OCI-LY1 (cell line): ENCODE data around the gene SPOCD1.

Source experiments
- H2AFZ ChIP-seq: fragments of 200-600 bp; sonication (generic), shearing (Covaris generic); 2 replicates; pipeline ENCODE4 v1.6.0; 2014; ENCODE audit warnings: antibody characterized with exemption, mild to moderate bottlenecking, low read length
- H3F3A ChIP-seq: fragments of 200-600 bp; sonication (generic), shearing (Covaris generic); 2 replicates; pipeline ENCODE4 v1.6.0; 2014; ENCODE audit warnings: mild to moderate bottlenecking, antibody characterized with exemption, low read length, moderate library complexity; ENCODE audit not compliant: insufficient read depth
- H3K27ac ChIP-seq: fragments of 200-600 bp; sonication (generic); 2 replicates; pipeline ENCODE4 v1.5.1; 2014; ENCODE audit warnings: low read length, mixed run types, mild to moderate bottlenecking, low read depth; ENCODE audit not compliant: poor library complexity, severe bottlenecking
- H3K27me3 ChIP-seq: fragments of 200-600 bp; sonication (generic); 2 replicates; pipeline ENCODE4 v1.6.0; 2014; ENCODE audit warnings: antibody characterized with exemption, mild to moderate bottlenecking, low read length, moderate library complexity; ENCODE audit not compliant: insufficient read depth
- H3K36me3 ChIP-seq: fragments of 200-600 bp; sonication (generic); 2 replicates; pipeline ENCODE4 v1.6.1; 2014; ENCODE audit warnings: mild to moderate bottlenecking, antibody characterized with exemption, low read length, moderate library complexity, mixed read lengths; ENCODE audit not compliant: insufficient read depth
- H3K4me1 ChIP-seq: fragments of 200-600 bp; sonication (generic); 2 replicates; pipeline ENCODE4 v1.5.1; 2014; ENCODE audit warnings: mild to moderate bottlenecking, low read length, moderate library complexity; ENCODE audit not compliant: insufficient read depth, severe bottlenecking
- H3K4me2 ChIP-seq: fragments of 200-600 bp; sonication (generic), shearing (Covaris generic); 2 replicates; pipeline ENCODE4 v1.6.1; 2014; ENCODE audit warnings: low read length
- H3K4me3 ChIP-seq: fragments of 200-600 bp; sonication (generic); 2 replicates; pipeline ENCODE4 v1.5.1; 2014; ENCODE audit warnings: low read length, low read depth, mild to moderate bottlenecking, mixed read lengths; ENCODE audit not compliant: poor library complexity, severe bottlenecking
- H3K79me2 ChIP-seq: fragments of 200-600 bp; shearing (Covaris generic); 2 replicates; pipeline ENCODE4 v1.6.1; 2016; ENCODE audit warnings: mixed run types, low read length, mixed read lengths; ENCODE audit not compliant: insufficient read depth
- H3K9ac ChIP-seq: fragments of 200-600 bp; sonication (generic), shearing (Covaris generic); 2 replicates; pipeline ENCODE4 v1.6.1; 2014; ENCODE audit warnings: mild to moderate bottlenecking, low read length, mixed read lengths
- H3K9me2 ChIP-seq: fragments of 200-600 bp; sonication (generic), shearing (Covaris generic); 2 replicates; pipeline ENCODE4 v1.6.1; 2014; ENCODE audit warnings: low read depth, mild to moderate bottlenecking, low read length, mixed read lengths
- H3K9me3 ChIP-seq: fragments of 200-600 bp; shearing (Covaris generic); 2 replicates; pipeline ENCODE4 v1.6.1; 2014; ENCODE audit warnings: low read length, mixed read lengths
- H4K20me1 ChIP-seq: fragments of 200-600 bp; sonication (generic), shearing (Covaris generic); 2 replicates; pipeline ENCODE4 v1.6.0; 2016; ENCODE audit warnings: mild to moderate bottlenecking, low read length; ENCODE audit not compliant: insufficient read depth
- EZH2 ChIP-seq: fragments of 200-600 bp; sonication (generic), shearing (Covaris generic); IDR thresholded peaks from 2 replicates; pipeline ENCODE4 v1.8.0; 2017; ENCODE audit warnings: borderline replicate concordance, mixed run types, mild to moderate bottlenecking, antibody characterized with exemption, low read length, moderate library complexity, mixed read lengths
- TF ChIP-seq, protein P1 (sequence below): fragments of 200-600 bp; sonication (generic), shearing (Covaris generic); IDR thresholded peaks from 2 replicates; pipeline ENCODE4 v1.5.1; 2017; ENCODE audit warnings: mild to moderate bottlenecking, antibody characterized with exemption, low read length, moderate library complexity, mixed read lengths

SPOCD1 gene

GRCh38 chr1:31775210-31775999 lies 40.4 kb downstream of the SPOCD1 start:
- Histone ChIP-seq H3K27ac (no peak overlapping the region), H3K4me2 (no peak overlapping the region), H3K9ac (no peak overlapping the region), H4K20me1 (no peaks in the 10 kb centered on the region), H3K27me3 (peaks cover 5% of the 10 kb centered on the region; the same call in 1 of the 2 replicates), H3K4me3 (no peak overlapping the region), H3K9me2 (no peaks in the 10 kb centered on the region), H3K9me3 (no peaks in the 10 kb centered on the region), H3K36me3 (no peaks in the 10 kb centered on the region), H3F3A (no peaks in the 10 kb centered on the region), H2AFZ (no peak overlapping the region), H3K4me1 (peaks cover 16% of the 10 kb centered on the region), H3K79me2 (no peaks in the 10 kb centered on the region)
- TF ChIP-seq, protein P1, sequence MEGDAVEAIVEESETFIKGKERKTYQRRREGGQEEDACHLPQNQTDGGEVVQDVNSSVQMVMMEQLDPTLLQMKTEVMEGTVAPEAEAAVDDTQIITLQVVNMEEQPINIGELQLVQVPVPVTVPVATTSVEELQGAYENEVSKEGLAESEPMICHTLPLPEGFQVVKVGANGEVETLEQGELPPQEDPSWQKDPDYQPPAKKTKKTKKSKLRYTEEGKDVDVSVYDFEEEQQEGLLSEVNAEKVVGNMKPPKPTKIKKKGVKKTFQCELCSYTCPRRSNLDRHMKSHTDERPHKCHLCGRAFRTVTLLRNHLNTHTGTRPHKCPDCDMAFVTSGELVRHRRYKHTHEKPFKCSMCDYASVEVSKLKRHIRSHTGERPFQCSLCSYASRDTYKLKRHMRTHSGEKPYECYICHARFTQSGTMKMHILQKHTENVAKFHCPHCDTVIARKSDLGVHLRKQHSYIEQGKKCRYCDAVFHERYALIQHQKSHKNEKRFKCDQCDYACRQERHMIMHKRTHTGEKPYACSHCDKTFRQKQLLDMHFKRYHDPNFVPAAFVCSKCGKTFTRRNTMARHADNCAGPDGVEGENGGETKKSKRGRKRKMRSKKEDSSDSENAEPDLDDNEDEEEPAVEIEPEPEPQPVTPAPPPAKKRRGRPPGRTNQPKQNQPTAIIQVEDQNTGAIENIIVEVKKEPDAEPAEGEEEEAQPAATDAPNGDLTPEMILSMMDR = no peak
- no peak for TF ChIP-seq EZH2

GRCh38 chr1:31774495-31774894 lies 41.3 kb downstream of the SPOCD1 start:
- no peak for TF ChIP-seq EZH2
- TF ChIP-seq, protein P1 = no peak
- H3K9me3 ChIP-seq = no peaks in the 10 kb centered on the region
- H3K4me1 ChIP-seq = peaks cover 20% of the 10 kb centered on the region
- H3K4me3 ChIP-seq = no peak overlapping the region
- H3K4me2 ChIP-seq = no peak overlapping the region
- no peak overlapping the region for H2AFZ ChIP-seq
- peaks cover 5% of the 10 kb centered on the region; the same call in 1 of the 2 replicates for H3K27me3 ChIP-seq
- H3K79me2 ChIP-seq = no peaks in the 10 kb centered on the region
- no peaks in the 10 kb centered on the region for H4K20me1 ChIP-seq
- H3F3A ChIP-seq = no peaks in the 10 kb centered on the region
- no peaks in the 10 kb centered on the region for H3K36me3 ChIP-seq
- H3K9me2 ChIP-seq = no peaks in the 10 kb centered on the region
- no peak overlapping the region for H3K27ac ChIP-seq
- no peak overlapping the region for H3K9ac ChIP-seq

DNA sequence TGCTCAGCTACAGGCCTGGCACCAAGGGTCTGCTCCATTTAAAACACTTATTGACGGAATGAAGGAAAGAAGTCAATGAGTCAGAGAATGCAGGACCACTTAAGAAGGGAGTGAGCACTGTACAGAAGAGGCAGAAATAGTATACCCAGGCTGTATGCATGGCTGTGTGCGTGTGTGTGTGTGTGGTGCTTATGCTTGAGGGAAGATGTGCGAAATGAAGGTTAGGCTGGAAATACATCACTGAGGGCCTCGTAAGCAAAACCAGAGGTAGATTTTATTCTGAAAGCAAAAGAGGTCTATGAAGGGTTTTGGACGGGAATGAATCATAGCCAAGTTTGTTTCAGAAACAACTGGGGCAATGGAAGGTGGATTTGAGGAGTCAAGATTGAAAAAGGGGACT lies 42.0 kb downstream of the SPOCD1 start:
- Histone ChIP-seq H3K9ac (no peak overlapping the region), H3K4me1 (peaks cover 27% of the 10 kb centered on the region), H3K36me3 (no peaks in the 10 kb centered on the region), H3K79me2 (no peaks in the 10 kb centered on the region), H3K27ac (no peak overlapping the region), H3K4me2 (no peak overlapping the region), H3K9me3 (no peaks in the 10 kb centered on the region), H3F3A (no peaks in the 10 kb centered on the region), H3K9me2 (no peaks in the 10 kb centered on the region), H3K27me3 (peaks cover 5% of the 10 kb centered on the region; the same call in 1 of the 2 replicates), H3K4me3 (no peak overlapping the region), H2AFZ (no peak overlapping the region), H4K20me1 (no peaks in the 10 kb centered on the region)
- TF ChIP-seq, protein P1 = no peak
- no peak for TF ChIP-seq EZH2
